ENCODE results near the gene UNC5B. TPM values are rescaled to one million over a fixed set of nuclear protein-coding genes. Genes with fewer than 3 reads are reported as not detected.

Gene UNC5B
- polyA plus RNA-seq, 3 donors, result 0.04 to 0.72 TPM; not detected in 1

DNA sequence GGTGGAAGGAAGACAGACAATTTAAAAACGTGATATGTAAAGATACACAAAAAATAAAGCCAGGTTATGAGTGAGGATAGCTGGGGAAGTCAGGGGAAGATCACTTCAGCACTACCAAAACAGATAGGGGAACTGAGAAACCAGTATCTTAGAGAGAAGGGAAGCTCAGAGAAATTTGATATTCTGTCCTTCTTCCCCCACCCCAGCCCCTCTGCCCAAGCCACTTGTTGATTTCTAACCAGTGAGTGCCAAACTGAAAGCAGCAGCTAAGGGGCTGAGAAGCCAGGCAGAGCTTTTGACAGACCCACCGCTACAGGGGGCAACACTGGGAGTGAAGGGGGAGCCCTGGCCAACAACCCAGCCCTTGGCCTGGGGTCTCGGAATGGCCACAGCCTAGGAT is 97.5 kb downstream of the UNC5B start:
- peaks cover 0 to 8% (median 3%) of the 10 kb centered on the region in 3 donors for H3K27me3 Mint-ChIP-seq (ENCODE audit: low read depth in 3 of 3)
- H3K36me3 ChIP-seq (replicated peaks in 1 of 2; ENCODE audit: control insufficient read depth in 1 of 2, insufficient read depth in 2 of 2, low read length in 2 of 2), result no peaks in the 10 kb centered on the region
- DNase-seq, result no peak
- H4K20me1 ChIP-seq (ENCODE audit: insufficient read depth, low read length), result no peaks in the 10 kb centered on the region
- H3K79me2 ChIP-seq (ENCODE audit: insufficient read depth, low read length), result no peaks in the 10 kb centered on the region
- H3K27ac Mint-ChIP-seq, result no peak overlapping the region
- H3K9ac ChIP-seq (ENCODE audit: insufficient read depth, low read length, poor library complexity, severe bottlenecking), result no peak overlapping the region
- no peak overlapping the region for H3K27ac ChIP-seq (ENCODE audit: low read depth in 1 of 2, low read length in 2 of 2)
- no peaks in the 10 kb centered on the region for H3K27me3 ChIP-seq (ENCODE audit: control insufficient read depth in 2 of 2, insufficient read depth in 2 of 2, low read length in 2 of 2)
- no peaks in the 10 kb centered on the region for H3K9me3 ChIP-seq (replicated peaks in 1 of 2; ENCODE audit: control insufficient read depth in 1 of 2, insufficient read depth in 1 of 2, low read length in 2 of 2)
- H3K9me3 Mint-ChIP-seq, result peaks cover 0 to 6% (median 0%) of the 10 kb centered on the region in 7 donors
- H3K4me2 ChIP-seq (replicated peaks; ENCODE audit: extremely low read depth, low read length, poor library complexity, severe bottlenecking), result no peak overlapping the region
- H2AFZ ChIP-seq (ENCODE audit: insufficient read depth, low read depth, low read length, poor library complexity, severe bottlenecking), result no peak overlapping the region
- H3K4me1 ChIP-seq (ENCODE audit: control insufficient read depth in 1 of 2, insufficient read depth in 2 of 2, low read length in 2 of 2), result peaks cover 9 to 10% of the 10 kb centered on the region in 2 donors
- 92% methylated on average over 2 of the region's 3 CpGs for WGBS (ENCODE audit: insufficient coverage)
- no peak overlapping the region for H3K4me3 Mint-ChIP-seq
- TF ChIP-seq, protein P1, sequence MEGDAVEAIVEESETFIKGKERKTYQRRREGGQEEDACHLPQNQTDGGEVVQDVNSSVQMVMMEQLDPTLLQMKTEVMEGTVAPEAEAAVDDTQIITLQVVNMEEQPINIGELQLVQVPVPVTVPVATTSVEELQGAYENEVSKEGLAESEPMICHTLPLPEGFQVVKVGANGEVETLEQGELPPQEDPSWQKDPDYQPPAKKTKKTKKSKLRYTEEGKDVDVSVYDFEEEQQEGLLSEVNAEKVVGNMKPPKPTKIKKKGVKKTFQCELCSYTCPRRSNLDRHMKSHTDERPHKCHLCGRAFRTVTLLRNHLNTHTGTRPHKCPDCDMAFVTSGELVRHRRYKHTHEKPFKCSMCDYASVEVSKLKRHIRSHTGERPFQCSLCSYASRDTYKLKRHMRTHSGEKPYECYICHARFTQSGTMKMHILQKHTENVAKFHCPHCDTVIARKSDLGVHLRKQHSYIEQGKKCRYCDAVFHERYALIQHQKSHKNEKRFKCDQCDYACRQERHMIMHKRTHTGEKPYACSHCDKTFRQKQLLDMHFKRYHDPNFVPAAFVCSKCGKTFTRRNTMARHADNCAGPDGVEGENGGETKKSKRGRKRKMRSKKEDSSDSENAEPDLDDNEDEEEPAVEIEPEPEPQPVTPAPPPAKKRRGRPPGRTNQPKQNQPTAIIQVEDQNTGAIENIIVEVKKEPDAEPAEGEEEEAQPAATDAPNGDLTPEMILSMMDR (IDR thresholded peaks at IDR 0.05), result no peak
- H3K4me3 ChIP-seq (replicated peaks in 1 of 3; ENCODE audit: low read depth in 2 of 3, low read length in 3 of 3), result no peak overlapping the region
- intact Hi-C loops (cut with micrococcal nuclease), result loop anchor here in 1 of 2 donors (5.0 to 10.0 kb wide), 3 partner anchors 392 to 595 kb away; no protein-coding TSS in a partner anchor
- no peaks in the 10 kb centered on the region for H3K36me3 Mint-ChIP-seq
- H3K4me1 Mint-ChIP-seq, result peaks cover 17% of the 10 kb centered on the region

DNA sequence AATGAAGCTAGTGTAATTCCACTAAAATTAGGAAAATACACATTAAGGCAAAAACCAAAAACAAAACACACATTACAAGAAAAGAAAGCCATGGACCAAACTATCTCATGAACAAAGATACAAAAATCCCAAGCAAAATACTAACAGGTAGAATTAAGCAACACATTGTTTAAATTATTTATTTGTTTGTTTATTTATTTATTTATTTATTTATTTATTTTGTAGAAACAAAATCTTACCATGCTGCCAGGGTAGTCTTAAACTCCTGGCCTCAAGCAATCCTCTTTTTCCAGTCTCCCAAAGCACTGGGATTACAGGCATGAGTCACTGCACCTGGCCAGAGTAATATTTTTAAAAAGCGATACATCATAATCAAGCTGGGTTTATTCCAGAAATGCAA is 99.8 kb downstream of the UNC5B start:
- TF ChIP-seq, protein P1 (IDR thresholded peaks at IDR 0.05), result no peak
- Histone ChIP-seq H3K79me2 (ENCODE audit: insufficient read depth, low read length) (no peaks in the 10 kb centered on the region), H3K36me3 (replicated peaks in 1 of 2; ENCODE audit: control insufficient read depth in 1 of 2, insufficient read depth in 2 of 2, low read length in 2 of 2) (no peaks in the 10 kb centered on the region), H3K9ac (ENCODE audit: insufficient read depth, low read length, poor library complexity, severe bottlenecking) (no peak overlapping the region), H3K9me3 (replicated peaks in 1 of 2; ENCODE audit: control insufficient read depth in 1 of 2, insufficient read depth in 1 of 2, low read length in 2 of 2) (no peaks in the 10 kb centered on the region), H3K4me3 (replicated peaks in 1 of 3; ENCODE audit: low read depth in 2 of 3, low read length in 3 of 3) (no peak overlapping the region), H3K27ac (ENCODE audit: low read depth in 1 of 2, low read length in 2 of 2) (no peak overlapping the region), H3K27me3 (ENCODE audit: control insufficient read depth in 2 of 2, insufficient read depth in 2 of 2, low read length in 2 of 2) (no peaks in the 10 kb centered on the region), H4K20me1 (ENCODE audit: insufficient read depth, low read length) (no peaks in the 10 kb centered on the region), H3K4me2 (replicated peaks; ENCODE audit: extremely low read depth, low read length, poor library complexity, severe bottlenecking) (no peak overlapping the region), H2AFZ (ENCODE audit: insufficient read depth, low read depth, low read length, poor library complexity, severe bottlenecking) (no peak overlapping the region), H3K4me1 (ENCODE audit: control insufficient read depth in 1 of 2, insufficient read depth in 2 of 2, low read length in 2 of 2) (peaks cover 31 to 32% of the 10 kb centered on the region in 2 donors)
- no peak overlapping the region for H3K4me3 Mint-ChIP-seq
- H3K9me3 Mint-ChIP-seq, result peaks cover 0 to 6% (median 0%) of the 10 kb centered on the region in 7 donors
- H3K27ac Mint-ChIP-seq, result no peak overlapping the region
- intact Hi-C loops (cut with micrococcal nuclease), result loop anchor here in 1 of 2 donors (5.0 to 10.0 kb wide), 3 partner anchors 390 to 593 kb away; no protein-coding TSS in a partner anchor
- no CpG with 5 or more reads among the region's 1 CpG for WGBS (ENCODE audit: insufficient coverage)
- no peak for DNase-seq
- peaks cover 0 to 10% (median 3%) of the 10 kb centered on the region in 3 donors for H3K27me3 Mint-ChIP-seq (ENCODE audit: low read depth in 3 of 3)
- H3K4me1 Mint-ChIP-seq, result peaks cover 35% of the 10 kb centered on the region
- H3K36me3 Mint-ChIP-seq, result no peaks in the 10 kb centered on the region

Data from CD14-positive monocyte (primary cell).